Measurements from ENCODE around the gene TRIM69.
"Not testable (repeated sequence)": the region's sequence is repeated elsewhere in the genome, so short reads cannot be mapped to it uniquely, and the experiment has no call there.

Gene TRIM69

GRCh38 chr15:44763187-44763586 is 26.9 kb downstream of the TRIM69 start:
- Mint-ChIP-seq H3K9me3 (no peaks in the 10 kb centered on the region), H3K27ac (no peak overlapping the region), H3K4me1 (no peaks in the 10 kb centered on the region), H3K4me3 (no peak overlapping the region), H3K36me3 (no peaks in the 10 kb centered on the region), H3K27me3 (no peaks in the 10 kb centered on the region)
- ATAC-seq (replicated peaks) (no peak), DNase-seq (no peak)

DNA sequence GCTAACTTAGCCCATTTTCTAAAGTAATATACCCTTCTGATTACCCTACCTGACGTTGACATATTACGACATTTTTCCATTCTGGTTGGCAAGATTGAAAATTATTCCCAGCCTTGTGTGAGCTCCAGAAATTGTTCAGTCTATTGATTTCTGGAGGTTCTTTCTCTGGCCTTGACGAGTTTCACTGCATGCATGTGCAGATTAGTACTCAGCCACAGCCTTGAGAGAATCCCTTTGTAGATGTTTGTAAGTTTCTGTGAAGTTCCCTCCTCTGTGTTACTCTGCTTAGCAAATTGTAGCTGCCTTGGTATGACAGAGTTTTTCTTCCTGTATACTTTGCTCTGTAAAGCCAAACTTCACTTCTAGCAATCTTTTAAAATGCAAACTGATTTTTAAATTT is 27.5 kb downstream of the TRIM69 start:
- H3K36me3 Mint-ChIP-seq = no peaks in the 10 kb centered on the region
- no peak for ATAC-seq (replicated peaks)
- no peaks in the 10 kb centered on the region for H3K9me3 Mint-ChIP-seq
- no peaks in the 10 kb centered on the region for H3K4me1 Mint-ChIP-seq
- no peak for DNase-seq
- no peak overlapping the region for H3K4me3 Mint-ChIP-seq
- no peaks in the 10 kb centered on the region for H3K27me3 Mint-ChIP-seq
- no peak overlapping the region for H3K27ac Mint-ChIP-seq

DNA sequence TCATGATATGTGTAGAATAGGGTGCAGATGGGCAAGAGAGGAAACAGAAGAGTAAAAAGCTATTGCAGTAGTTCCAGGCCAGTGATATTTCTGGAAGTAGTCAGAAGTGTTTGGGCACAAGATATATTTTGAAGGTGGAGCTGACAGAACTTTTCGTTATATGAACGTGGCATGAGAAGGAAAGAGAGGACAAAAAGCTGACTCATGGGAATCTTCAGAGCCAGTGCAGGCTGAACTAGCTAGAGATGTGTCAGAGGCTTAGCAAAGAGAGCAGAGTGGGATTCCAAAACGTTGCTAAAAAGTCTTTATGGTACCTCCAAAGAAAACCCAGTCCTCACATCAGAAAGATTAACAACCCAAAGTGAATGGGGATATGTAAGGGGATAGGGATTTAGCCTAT is 28.7 kb downstream of the TRIM69 start:
- Mint-ChIP-seq H3K4me3 (no peak overlapping the region), H3K36me3 (no peaks in the 10 kb centered on the region), H3K9me3 (peaks cover 0 to 2% of the 10 kb centered on the region in 2 donors), H3K27me3 (no peaks in the 10 kb centered on the region), H3K27ac (no peak overlapping the region), H3K4me1 (no peaks in the 10 kb centered on the region)
- DNase-seq = no peak
- no peak for ATAC-seq (replicated peaks)

DNA sequence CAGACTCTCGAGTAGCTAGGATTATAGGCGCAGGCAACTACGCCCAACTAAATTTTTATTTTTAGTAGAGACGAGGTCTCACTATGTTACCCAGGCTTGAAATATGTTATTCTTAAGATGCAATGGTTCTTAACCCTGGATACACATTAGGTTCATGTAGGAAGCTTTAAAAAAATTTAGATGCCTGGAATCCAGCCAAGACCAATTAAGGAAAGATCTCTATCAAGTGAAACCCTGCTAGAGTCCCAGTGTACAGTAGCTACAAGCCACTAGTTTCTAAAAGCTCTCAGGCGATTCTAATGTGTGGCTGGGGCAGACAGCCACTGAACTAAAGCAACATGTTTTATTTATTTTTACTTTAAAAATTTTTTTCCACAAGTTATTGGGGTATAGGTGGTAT is 33.2 kb downstream of the TRIM69 start:
- Mint-ChIP-seq H3K27me3 (no peaks in the 10 kb centered on the region), H3K4me1 (peaks cover 0 to 3% of the 10 kb centered on the region in 2 donors), H3K36me3 (peaks cover 12 to 18% of the 10 kb centered on the region in 2 donors), H3K27ac (no peak overlapping the region), H3K9me3 (peaks cover 16 to 21% of the 10 kb centered on the region in 2 donors), H3K4me3 (no peak overlapping the region)
- DNase-seq (no peak), ATAC-seq (replicated peaks) (no peak)

- H3K4me1 Mint-ChIP-seq; ATAC-seq (replicated peaks); H3K27me3 Mint-ChIP-seq; DNase-seq; H3K4me3 Mint-ChIP-seq; H3K27ac Mint-ChIP-seq: not testable (repeated sequence)
- Mint-ChIP-seq H3K9me3 (peaks cover 16 to 21% of the 10 kb centered on the region in 2 donors), H3K36me3 (peaks cover 12 to 18% of the 10 kb centered on the region in 2 donors)
These were observed 34.4 kb downstream of the TRIM69 start for GRCh38 chr15:44770715-44771114.

DNA sequence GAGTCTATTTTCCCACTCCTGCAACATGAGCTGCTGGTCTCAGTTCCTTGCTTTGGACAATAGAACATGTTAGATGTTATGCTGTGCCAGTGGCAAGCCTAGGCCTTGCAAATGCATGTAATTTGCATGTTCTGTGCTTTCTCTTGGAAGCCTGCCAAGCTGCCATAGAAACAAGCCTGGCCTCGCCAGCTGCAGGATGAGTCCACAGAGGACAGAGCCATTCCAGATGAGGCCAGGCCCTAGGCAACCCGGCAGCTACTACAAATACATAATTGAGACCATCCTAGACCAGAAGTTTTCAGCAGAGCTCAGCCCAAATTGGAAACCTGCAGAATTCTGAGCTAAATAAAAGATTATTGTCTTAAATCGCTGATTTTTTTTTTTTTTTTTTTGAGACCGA is 39.6 kb downstream of the TRIM69 start:
- H3K9me3 Mint-ChIP-seq = peaks cover 9 to 16% of the 10 kb centered on the region in 2 donors
- DNase-seq = no peak
- no peak overlapping the region for H3K4me3 Mint-ChIP-seq
- ATAC-seq (replicated peaks) = no peak
- peaks cover 0 to 4% of the 10 kb centered on the region in 2 donors for H3K4me1 Mint-ChIP-seq
- H3K27me3 Mint-ChIP-seq = no peaks in the 10 kb centered on the region
- H3K36me3 Mint-ChIP-seq = peaks cover 10 to 11% of the 10 kb centered on the region in 2 donors
- no peak overlapping the region for H3K27ac Mint-ChIP-seq

GRCh38 chr15:44779761-44780160 is 43.4 kb downstream of the TRIM69 start:
- no peaks in the 10 kb centered on the region for H3K36me3 Mint-ChIP-seq
- DNase-seq (no peak), ATAC-seq (replicated peaks) (no peak)
- no peak overlapping the region for H3K27ac Mint-ChIP-seq
- H3K9me3 Mint-ChIP-seq = no peaks in the 10 kb centered on the region
- H3K4me1 Mint-ChIP-seq = peaks cover 2 to 13% of the 10 kb centered on the region in 2 donors
- H3K4me3 Mint-ChIP-seq = no peak overlapping the region
- no peaks in the 10 kb centered on the region for H3K27me3 Mint-ChIP-seq

DNA sequence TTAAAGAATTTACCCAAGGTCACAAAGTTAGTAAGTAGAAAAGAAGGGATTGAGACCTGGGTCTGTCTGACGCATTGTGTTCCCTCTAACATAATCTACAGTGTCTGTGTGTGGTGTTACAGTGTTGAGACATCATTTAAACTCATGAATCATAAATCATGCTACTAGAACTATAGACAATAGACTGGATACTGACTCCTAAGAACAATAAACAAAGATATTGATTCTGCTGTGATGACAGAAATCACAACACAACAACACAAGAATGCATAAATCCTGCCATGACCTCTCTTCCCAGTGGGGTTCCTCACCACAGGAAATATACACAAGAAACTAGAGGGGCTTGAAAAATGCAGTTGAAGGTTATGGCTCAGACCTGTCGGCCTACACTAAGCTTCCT is 44.3 kb downstream of the TRIM69 start:
- H3K9me3 Mint-ChIP-seq = no peaks in the 10 kb centered on the region
- H3K36me3 Mint-ChIP-seq = no peaks in the 10 kb centered on the region
- H3K4me1 Mint-ChIP-seq = peaks cover 4 to 13% of the 10 kb centered on the region in 2 donors
- no peak for DNase-seq
- no peak overlapping the region for H3K4me3 Mint-ChIP-seq
- H3K27me3 Mint-ChIP-seq = no peaks in the 10 kb centered on the region
- H3K27ac Mint-ChIP-seq = no peak overlapping the region
- ATAC-seq (replicated peaks) = no peak

- ATAC-seq (replicated peaks) = no peak
- H3K27ac Mint-ChIP-seq = no peak overlapping the region
- no peaks in the 10 kb centered on the region for H3K27me3 Mint-ChIP-seq
- peaks cover 4 to 13% of the 10 kb centered on the region in 2 donors for H3K4me1 Mint-ChIP-seq
- DNase-seq = no peak
- no peaks in the 10 kb centered on the region for H3K9me3 Mint-ChIP-seq
- H3K36me3 Mint-ChIP-seq = no peaks in the 10 kb centered on the region
- H3K4me3 Mint-ChIP-seq = no peak overlapping the region
These were observed 44.9 kb downstream of the TRIM69 start for GRCh38 chr15:44781128-44781810.

DNA sequence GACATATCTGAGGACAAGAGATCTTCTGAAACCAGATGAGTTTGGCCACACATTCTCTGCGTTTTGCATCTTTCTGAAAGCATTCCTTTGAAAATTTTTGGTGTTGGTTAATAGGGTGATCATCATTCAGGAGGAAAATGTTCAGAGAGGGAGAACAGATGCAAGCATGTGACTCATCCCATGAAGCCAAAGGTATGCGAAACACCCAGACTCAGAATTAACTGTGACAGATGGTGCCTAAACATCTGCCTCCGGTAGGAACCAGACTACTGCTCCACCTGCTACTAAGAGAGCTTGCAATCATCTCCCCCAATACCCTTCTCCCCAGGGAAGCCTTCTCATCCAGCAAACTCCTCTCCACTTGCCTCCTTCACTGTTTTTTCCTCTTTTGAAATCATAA is 46.2 kb downstream of the TRIM69 start:
- Mint-ChIP-seq H3K9me3 (no peaks in the 10 kb centered on the region), H3K4me3 (no peak overlapping the region), H3K27me3 (no peaks in the 10 kb centered on the region)

DNA sequence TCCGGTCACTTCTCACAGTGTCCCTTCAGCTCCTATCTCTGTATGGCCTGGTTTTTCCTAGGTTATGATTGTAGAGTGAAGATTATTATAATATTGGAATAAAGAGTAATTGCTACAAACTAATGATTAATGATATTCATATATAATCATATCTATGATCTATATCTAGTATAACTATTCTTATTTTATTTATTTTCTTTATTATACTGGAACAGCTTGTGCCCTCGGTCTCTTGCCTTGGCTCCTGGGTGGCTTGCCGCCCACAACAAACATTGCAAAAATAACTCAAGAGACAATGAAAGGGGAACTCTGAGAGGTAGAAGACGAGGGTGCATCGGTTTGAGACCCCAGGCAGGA is 48.6 kb downstream of the TRIM69 start:
- Mint-ChIP-seq H3K4me1 (peaks cover 7 to 18% of the 10 kb centered on the region in 2 donors), H3K4me3 (peak overlapping the region; percentile 95 to 96), H3K27ac (peak overlapping the region; percentile 99)
- H3K27me3 Mint-ChIP-seq; ATAC-seq (replicated peaks); DNase-seq; H3K36me3 Mint-ChIP-seq; H3K9me3 Mint-ChIP-seq: not testable (repeated sequence)

More for the DNA sequence above, 46.2 kb downstream of the TRIM69 start:
- H3K36me3 Mint-ChIP-seq = no peaks in the 10 kb centered on the region
- no peak for DNase-seq
- H3K27ac Mint-ChIP-seq = no peak overlapping the region
- no peak for ATAC-seq (replicated peaks)
- H3K4me1 Mint-ChIP-seq = peaks cover 4 to 13% of the 10 kb centered on the region in 2 donors

- Mint-ChIP-seq H3K27ac (peak overlapping the region; percentile 6), H3K9me3 (no peaks in the 10 kb centered on the region), H3K4me3 (no peak overlapping the region), H3K27me3 (no peaks in the 10 kb centered on the region), H3K4me1 (peaks cover 7 to 12% of the 10 kb centered on the region in 2 donors), H3K36me3 (no peaks in the 10 kb centered on the region)
- ATAC-seq (replicated peaks) (peak; percentile 42 to 51), DNase-seq (no peak)
These were observed 52.4 kb downstream of the TRIM69 start for GRCh38 chr15:44788748-44789147.

- H3K27ac Mint-ChIP-seq = no peak overlapping the region
These were observed 53.9 kb downstream of the TRIM69 start for GRCh38 chr15:44790215-44790614.

DNA sequence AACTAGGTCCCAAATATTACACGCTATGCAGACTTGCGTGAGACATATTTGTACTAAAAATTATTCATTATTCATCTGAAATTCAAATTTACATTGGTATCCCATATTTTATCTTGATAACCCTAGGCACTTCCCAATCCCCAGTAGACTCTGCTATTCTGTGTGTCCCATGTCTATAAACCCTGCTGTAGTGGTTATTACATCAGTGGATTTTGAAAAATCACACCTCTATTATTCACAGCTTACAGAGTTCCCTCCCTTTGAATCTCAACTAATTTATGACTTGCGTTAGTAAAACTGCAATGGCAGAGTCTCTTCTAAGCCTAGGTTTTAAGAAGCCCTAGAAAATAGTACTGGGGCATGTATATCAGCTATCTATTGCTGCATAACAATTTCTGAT is 54.3 kb downstream of the TRIM69 start:
- Mint-ChIP-seq H3K27ac (no peak overlapping the region), H3K4me3 (no peak overlapping the region), H3K4me1 (peaks cover 3 to 6% of the 10 kb centered on the region in 2 donors), H3K9me3 (no peaks in the 10 kb centered on the region), H3K36me3 (no peaks in the 10 kb centered on the region), H3K27me3 (no peaks in the 10 kb centered on the region)
- ATAC-seq (replicated peaks) (no peak), DNase-seq (no peak)

More at GRCh38 chr15:44790215-44790614, 53.9 kb downstream of the TRIM69 start:
- Mint-ChIP-seq H3K4me1 (peaks cover 5 to 6% of the 10 kb centered on the region in 2 donors), H3K36me3 (no peaks in the 10 kb centered on the region), H3K27me3 (no peaks in the 10 kb centered on the region), H3K4me3 (no peak overlapping the region), H3K9me3 (no peaks in the 10 kb centered on the region)
- DNase-seq (no peak), ATAC-seq (replicated peaks) (no peak)

GRCh38 chr15:44792715-44793114 is 56.4 kb downstream of the TRIM69 start:
- no peak for ATAC-seq (replicated peaks)
- H3K9me3 Mint-ChIP-seq = no peaks in the 10 kb centered on the region
- no peak overlapping the region for H3K27ac Mint-ChIP-seq
- H3K4me1 Mint-ChIP-seq = peaks cover 3 to 6% of the 10 kb centered on the region in 2 donors
- H3K27me3 Mint-ChIP-seq = no peaks in the 10 kb centered on the region
- DNase-seq = no peak
- no peak overlapping the region for H3K4me3 Mint-ChIP-seq
- no peaks in the 10 kb centered on the region for H3K36me3 Mint-ChIP-seq
